LNCaP clone FGC (cell line): ENCODE results near the gene SLC51A.
"Not testable (repeated sequence)": the region's sequence is repeated elsewhere in the genome, so short reads cannot be mapped to it uniquely, and the experiment has no call there.

ENCODE experiments used
- DNase-seq: peaks from one replicate; pipeline ENCODE4 v3.0.0-alpha.2; 2011; ENCODE audit warnings: low read depth
- H3K4me3 ChIP-seq: 2 replicates; pipeline ENCODE4 v1.5.1; 2011; ENCODE audit warnings: mild to moderate bottlenecking, low read depth, low read length, control low read depth
- TF ChIP-seq, protein P1 (sequence below): IDR thresholded peaks from 2 replicates; pipeline ENCODE4 v1.5.1; 2012; ENCODE audit warnings: mild to moderate bottlenecking; ENCODE audit not compliant: control insufficient read depth, insufficient read depth; ENCODE audit errors: extremely low read depth

Gene SLC51A

DNA sequence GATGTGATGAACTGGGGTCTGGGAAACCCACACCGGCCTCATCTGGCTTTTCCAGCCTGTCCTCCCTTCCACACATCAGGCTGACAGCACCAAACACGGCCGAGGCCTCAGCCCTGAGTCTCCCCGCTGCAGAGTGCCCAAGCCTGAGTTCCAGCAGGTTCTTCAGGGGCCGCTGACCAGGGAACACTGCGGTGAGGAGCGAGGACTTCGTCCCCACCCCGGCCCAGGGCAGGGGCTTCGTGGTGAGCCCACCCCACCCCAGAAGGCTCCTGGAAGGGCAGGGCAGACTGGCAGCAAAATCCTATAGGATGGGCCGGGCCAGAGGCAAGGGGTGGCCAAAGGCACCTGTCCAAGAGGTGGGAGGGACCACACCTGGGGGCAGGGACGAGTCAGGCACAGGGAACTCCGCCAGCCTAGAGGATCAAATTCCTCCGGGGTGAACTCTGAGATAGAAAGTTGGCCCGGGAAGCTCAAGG lies at the start of gene SLC51A:
SLC51A (plus strand) TSS at position 446 of the 476 bp plus-strand sequence. CDS start 179 bp downstream, outside the sequence.
- TF ChIP-seq, protein P1, sequence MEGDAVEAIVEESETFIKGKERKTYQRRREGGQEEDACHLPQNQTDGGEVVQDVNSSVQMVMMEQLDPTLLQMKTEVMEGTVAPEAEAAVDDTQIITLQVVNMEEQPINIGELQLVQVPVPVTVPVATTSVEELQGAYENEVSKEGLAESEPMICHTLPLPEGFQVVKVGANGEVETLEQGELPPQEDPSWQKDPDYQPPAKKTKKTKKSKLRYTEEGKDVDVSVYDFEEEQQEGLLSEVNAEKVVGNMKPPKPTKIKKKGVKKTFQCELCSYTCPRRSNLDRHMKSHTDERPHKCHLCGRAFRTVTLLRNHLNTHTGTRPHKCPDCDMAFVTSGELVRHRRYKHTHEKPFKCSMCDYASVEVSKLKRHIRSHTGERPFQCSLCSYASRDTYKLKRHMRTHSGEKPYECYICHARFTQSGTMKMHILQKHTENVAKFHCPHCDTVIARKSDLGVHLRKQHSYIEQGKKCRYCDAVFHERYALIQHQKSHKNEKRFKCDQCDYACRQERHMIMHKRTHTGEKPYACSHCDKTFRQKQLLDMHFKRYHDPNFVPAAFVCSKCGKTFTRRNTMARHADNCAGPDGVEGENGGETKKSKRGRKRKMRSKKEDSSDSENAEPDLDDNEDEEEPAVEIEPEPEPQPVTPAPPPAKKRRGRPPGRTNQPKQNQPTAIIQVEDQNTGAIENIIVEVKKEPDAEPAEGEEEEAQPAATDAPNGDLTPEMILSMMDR = no peak
- no peak within 1 kb of the TSS for H3K4me3 ChIP-seq
- no peak for DNase-seq

GRCh38 chr3:196166741-196167140 lies 49.6 kb upstream of the SLC51A start:
- TF ChIP-seq, protein P1 = no peak
- no peak overlapping the region for H3K4me3 ChIP-seq
- no peak for DNase-seq

DNA sequence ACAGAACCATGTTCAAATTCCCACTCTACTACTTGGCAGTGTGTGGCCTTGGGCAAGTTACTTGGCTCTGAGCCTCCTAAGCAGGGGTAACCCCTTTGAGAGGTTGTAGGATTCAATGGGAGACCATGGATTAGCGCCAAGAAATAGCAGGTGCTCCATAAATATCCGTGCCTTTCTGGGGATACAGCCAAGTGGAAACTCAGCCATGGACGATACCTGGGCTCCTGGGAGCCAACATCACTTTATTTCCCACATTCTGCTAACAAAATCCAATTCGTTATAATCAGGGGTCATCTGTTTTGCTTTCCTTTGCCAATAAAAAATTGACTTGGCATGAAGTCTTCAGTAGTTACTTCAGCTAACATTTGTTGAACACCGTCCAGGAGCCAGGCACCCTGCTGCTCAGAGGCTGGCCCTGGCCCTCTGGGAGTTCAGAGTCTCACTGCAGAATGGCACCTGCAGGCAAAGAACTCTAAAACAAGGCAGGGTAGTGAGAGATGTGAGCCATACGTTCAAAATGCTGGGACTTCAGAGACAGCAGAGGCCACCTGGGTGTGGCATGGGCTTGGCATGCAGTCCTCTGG lies 47.4 kb upstream of the SLC51A start:
- TF ChIP-seq, protein P1 = no peak
- peak; percentile 85 for DNase-seq
- H3K4me3 ChIP-seq = no peak overlapping the region

DNA sequence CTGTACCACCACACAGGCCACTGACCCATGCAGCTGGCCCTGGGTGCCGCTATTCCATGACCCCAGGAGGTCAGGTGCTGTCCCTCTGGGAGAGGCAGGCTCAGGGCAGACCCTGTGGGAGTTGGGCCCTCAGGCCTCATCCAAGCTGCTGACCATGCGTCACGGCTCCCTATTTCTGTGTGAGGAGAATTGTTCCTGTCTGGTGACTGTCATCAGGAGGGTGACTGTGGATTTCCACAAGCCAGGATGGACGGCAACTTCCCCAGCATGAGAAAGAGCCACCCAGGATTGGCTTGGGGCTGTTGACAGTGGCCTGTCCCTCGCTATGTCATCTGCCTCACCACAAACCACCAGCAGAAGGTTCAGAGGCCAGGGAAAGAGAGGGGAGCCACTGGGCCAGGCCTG lies 46.5 kb upstream of the SLC51A start:
- TF ChIP-seq, protein P1 = no peak
- DNase-seq = no peak
- no peak overlapping the region for H3K4me3 ChIP-seq

DNA sequence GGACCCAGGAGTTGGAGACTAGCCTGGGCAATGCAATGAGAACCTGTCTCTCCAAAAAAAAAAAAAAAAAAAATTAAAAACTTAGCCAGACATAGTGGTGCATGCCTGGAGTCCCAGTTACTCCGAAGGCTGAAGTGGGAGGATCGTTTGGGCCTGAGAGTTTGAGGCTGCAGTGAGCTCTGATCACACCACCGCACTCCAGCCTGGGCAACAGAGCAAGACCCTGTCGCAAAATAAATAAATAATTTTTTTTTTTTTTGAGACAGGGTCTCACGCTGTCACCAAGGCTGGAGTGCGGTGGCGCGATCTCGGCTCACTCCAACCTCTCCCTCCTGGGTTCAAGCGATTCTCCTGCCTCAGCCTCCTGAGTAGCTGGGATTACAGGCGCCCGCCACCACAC lies 46.0 kb upstream of the SLC51A start:
- not testable (repeated sequence) for DNase-seq, H3K4me3 ChIP-seq

DNA sequence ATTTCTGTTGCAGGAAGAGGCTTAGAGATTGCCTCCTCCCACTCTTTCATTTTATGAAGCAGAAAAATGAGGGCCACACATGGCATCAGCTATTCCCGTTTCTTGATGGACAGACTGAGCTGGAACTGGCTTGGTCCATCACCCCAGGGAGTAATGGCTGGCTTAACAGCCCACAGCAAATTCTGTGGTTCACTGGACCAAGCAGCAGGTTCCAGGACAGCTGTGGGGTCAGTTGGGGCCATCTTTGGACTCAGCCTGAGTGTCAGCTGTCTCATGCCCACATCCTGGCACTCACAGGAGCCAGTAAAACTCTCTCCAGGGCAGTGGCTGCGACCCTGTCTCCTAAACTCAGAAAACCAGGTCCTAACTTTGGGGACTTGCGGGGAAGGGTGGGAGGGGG lies 41.7 kb upstream of the SLC51A start:
- TF ChIP-seq, protein P1 = no peak
- DNase-seq = no peak
- H3K4me3 ChIP-seq = no peak overlapping the region

- no peak overlapping the region for H3K4me3 ChIP-seq
- TF ChIP-seq, protein P1 = no peak
- no peak for DNase-seq
These were observed 41.2 kb upstream of the SLC51A start for GRCh38 chr3:196175116-196175625.
